Urothelium cell line (cell line): ENCODE results near the gene KNL1.
"Not testable (repeated sequence)": the region's sequence is repeated elsewhere in the genome, so short reads cannot be mapped to it uniquely, and the experiment has no call there.

Experiments
- DNase-seq: peaks from one replicate; pipeline ENCODE4 v3.0.0; 2011; ENCODE audit warnings: low spot score, mixed read lengths
- FAIRE-seq: peaks from 2 replicates; lab custom pipeline; 2011; peaks lifted over from hg19 to GRCh38; lab: Jason Lieb, UNC

Gene KNL1

DNA sequence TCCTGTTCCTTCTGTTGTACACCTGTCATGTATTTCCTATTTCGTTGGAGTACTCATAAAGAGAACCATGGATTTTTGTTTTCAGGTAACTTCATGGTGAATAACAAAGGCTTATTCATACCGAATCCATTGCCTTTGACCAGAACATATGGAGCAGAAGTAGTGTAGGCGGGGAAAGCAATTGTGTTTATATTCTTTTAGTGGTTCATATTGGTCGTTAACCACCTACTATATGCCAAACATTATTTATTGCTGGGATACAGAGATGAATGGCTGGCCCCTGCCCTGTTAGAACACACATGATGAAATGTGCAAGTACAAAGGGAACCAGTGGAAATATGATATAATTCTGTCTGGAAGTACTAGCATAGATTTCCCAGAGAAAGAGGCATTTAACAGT, 15.2 kb upstream of the KNL1 start:
- FAIRE-seq (no peak), DNase-seq (no peak)

DNA sequence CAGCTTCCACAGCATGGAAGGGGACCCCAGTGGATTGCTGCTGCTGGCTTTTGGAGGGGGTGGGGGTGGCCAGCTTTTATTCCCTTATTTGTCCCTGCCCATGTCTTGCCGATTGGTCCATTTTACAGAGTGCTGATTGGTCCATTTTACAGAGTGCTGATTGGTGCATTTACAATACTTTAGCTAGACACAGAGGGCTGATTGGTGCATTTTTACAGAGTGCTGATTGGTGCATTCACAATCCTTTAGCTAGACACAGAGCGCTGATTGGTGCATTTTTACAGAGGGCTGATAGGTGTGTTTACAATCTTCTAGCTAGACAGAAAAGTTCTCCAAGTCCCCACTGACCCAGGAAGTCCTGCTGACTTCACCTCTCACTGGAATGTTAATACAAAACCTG, 12.3 kb upstream of the KNL1 start:
- DNase-seq, FAIRE-seq: not testable (repeated sequence)

- FAIRE-seq: peak; percentile 48
- peak; percentile 70 for DNase-seq
These were observed 11.3 kb upstream of the KNL1 start for GRCh38 chr15:40582726-40583246.

- FAIRE-seq (no peak), DNase-seq (no peak)
These were observed 9.9 kb upstream of the KNL1 start for GRCh38 chr15:40584191-40584590.

DNA sequence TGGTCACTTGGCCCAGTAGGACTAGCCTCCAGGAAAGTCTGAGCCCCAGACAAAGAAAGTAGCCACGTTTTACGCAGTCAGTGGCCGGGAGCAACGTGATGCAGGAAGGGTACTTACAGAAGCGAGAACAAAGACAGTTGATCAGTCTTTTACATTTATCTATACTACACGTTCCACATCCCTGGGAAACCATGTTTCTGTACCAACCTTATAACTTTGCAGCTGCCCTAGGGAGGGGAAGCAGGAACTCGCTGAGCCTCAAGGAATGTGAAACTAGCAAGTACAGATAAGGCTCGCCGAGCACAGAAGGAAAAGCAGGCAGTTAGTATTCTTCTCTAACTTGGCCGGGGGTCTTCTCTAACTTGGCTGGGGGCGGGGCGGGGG, 3.4 kb upstream of the KNL1 start:
- no peak for FAIRE-seq
- DNase-seq: no peak

DNA sequence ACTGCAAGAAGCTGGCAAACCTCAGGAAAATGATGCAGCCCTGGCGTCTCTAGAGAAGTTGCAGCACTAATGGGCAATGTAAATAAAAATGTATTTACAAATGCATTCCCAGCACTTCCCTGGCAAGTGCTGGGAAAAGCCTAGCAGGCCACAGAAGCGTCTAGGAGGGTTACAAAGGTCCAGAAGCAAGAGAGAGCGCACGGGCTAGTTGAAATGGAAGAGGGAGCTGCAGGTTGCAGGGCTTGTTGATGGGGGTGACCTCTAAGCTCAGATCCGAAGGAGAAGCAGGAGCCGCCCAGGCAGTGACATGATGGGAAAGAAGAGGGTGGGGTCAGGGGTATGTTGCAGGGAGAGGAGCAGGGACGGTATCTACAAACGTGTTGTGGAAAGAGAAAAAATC, 2.7 kb upstream of the KNL1 start:
- FAIRE-seq (no peak), DNase-seq (no peak)

DNA sequence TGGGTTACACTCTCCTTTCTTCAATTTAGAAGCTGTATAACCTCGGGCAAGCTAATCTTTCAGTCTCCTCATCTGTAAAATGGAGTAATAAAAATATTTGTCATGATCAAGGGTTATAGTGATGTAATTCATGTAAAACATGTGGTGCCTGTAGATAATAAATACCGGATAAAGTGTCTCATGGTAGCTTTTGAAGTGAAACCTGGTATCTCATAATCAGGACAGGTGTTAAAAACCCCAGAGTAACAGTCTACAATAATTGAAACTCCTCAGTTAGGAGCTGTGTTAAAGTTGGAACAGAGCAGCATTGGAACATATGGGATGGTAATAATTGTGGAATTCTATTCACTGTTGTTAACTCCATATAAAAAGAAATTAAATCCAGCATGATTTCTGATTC, 884 bp upstream of the KNL1 start:
- no peak for FAIRE-seq
- no peak for DNase-seq

DNA sequence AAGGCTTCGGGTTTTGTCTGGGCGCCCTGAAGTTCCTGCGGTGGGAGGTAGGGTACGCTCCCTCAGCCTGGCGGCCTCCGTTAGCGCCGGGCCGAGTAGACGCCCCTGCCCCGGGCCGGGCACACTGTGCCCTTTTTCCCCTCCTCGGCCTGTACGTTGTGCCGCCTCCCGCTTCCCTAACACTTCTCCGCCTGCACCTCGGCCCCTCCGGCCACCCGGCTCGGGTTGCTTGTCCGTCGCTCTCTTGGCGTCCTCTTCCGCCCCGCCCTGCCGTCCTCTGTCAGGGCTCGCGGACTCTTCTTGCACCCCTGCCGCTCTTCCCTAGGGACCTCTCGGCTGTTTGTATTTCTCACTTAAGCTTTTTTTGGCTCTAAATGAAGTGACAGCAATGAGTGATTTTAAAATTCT, 384 bp downstream of the KNL1 start:
- no peak for FAIRE-seq
- DNase-seq: peak; percentile 70

GRCh38 chr15:40595219-40595618, 1.2 kb downstream of the KNL1 start:
- FAIRE-seq (no peak), DNase-seq (no peak)

DNA sequence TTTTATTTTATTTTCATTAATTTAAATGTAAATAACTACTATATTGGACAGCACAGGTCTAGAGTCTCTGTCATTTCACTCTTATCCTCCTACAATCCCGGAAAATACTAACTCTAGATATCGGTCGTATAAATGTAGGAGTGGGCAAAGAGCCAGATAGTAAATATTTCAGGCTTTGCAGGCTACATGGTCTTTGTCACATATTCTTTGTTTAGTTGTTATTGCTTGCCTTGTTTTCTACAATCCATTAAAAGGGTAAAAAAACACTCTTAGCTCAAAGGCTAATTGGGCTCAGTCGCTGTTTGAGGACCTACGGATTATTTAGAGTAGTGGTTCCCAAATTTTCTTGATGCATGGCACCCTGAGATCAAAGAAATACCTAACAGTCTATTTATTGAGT, 1.7 kb downstream of the KNL1 start:
- no peak for DNase-seq
- no peak for FAIRE-seq

DNA sequence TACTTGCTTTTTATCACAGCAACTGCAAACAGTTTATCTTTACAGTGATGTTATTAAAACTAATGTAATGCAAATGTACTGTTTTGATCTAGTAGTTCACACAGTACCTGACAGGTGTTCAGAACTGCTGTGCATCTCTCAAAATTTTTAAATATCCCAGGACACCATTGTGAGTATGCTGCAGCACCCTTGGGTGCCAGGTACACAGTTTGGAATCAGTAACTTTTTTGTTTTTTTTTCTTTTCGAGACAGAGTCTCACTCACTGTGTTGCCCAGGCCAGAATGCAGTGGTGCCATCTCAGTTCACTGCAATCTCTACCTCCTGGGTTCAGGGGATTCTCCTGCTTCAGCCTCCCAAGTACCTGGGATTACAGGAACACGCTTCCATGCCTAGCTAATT, 3.0 kb downstream of the KNL1 start:
- no peak for DNase-seq
- no peak for FAIRE-seq

- no peak for FAIRE-seq
- DNase-seq: no peak
These were observed 4.1 kb downstream of the KNL1 start for GRCh38 chr15:40598126-40598525.

- DNase-seq (no peak), FAIRE-seq (no peak)
These were observed 4.6 kb downstream of the KNL1 start for GRCh38 chr15:40598672-40599071.

GRCh38 chr15:40600956-40601355, 6.9 kb downstream of the KNL1 start:
- FAIRE-seq: no peak
- no peak for DNase-seq

- no peak for FAIRE-seq
- DNase-seq: no peak
These were observed 9.9 kb downstream of the KNL1 start for GRCh38 chr15:40603935-40604334.

- FAIRE-seq (no peak), DNase-seq (no peak)
These were observed 19.0 kb downstream of the KNL1 start for GRCh38 chr15:40613080-40613479.

- DNase-seq (no peak), FAIRE-seq (no peak)
These were observed 24.0 kb downstream of the KNL1 start for GRCh38 chr15:40618023-40618422.

GRCh38 chr15:40618906-40619305, 24.9 kb downstream of the KNL1 start:
- FAIRE-seq (no peak), DNase-seq (no peak)

- DNase-seq (no peak), FAIRE-seq (no peak)
These were observed 29.3 kb downstream of the KNL1 start for GRCh38 chr15:40623361-40623760.

DNA sequence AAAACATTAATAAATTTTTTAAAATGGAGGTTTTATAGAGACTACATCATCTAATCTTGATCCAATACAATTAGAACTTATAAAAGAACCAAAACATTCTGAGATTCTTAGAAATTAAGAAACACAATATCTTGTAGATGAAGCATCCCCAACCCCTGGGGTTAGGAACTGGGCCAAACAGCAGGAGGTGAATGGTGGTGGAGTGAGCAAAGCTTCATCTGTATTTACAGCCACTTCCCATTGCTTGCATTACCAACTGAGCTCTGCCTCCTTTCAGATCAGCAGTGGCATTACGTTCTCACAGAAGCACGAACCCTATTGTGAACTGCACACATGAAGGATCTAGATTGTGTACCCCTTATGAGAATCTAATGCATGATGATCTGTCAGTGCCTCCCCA, 36.3 kb downstream of the KNL1 start:
- DNase-seq (no peak), FAIRE-seq (no peak)

- DNase-seq (no peak), FAIRE-seq (no peak)
These were observed 39.1 kb downstream of the KNL1 start for GRCh38 chr15:40633178-40633577.

DNA sequence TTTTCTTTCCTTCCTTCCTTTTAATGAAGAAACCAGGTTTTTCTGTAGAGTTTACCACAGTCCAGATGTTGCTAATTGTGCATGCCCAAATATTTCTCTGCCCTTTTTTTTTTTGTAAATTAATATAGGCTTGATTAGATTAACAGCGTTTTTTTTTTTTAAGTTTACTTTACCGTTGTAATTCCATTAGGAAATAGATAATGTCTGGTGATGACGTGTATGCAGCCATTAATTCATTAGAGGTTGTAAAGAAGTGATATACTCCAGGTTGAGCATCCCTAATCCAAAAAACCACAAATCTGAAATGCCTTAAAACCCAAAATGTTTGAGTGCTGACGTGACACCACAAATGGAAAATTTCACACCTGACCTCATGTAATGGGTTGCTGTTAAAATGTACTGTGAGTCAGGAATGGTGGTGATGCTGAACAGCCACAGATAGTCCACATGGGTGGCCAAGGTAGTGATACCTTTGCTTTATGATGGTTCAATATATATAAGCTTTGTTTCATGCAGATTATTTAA, 43.2 kb downstream of the KNL1 start:
- DNase-seq (no peak), FAIRE-seq (no peak)

DNA sequence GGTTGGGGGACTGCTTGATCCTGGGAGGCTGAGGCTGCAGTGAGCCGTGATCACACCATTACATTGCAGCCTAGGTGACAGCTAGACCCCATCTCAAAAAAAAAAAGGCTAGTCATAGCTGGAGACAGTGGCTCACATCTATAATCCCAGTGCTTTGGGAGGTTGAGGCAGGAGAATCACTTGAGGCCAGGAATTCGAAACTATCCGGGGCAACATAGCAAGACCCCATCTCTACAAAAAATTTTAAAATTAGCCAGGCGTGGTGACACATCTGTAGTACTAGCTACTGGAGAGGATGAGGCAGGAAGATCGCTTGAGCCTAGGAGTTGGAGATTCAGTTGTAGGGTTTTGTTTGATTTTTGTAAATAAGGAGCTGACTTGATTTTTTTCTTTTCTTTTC, 45.6 kb downstream of the KNL1 start:
- no peak for FAIRE-seq

More for the DNA sequence above, 45.6 kb downstream of the KNL1 start:
- no peak for DNase-seq
